Fibroblast of lung (primary cell): ENCODE results near the gene CTDP1.

ENCODE experiments used
- EZH2 ChIP-seq: IDR thresholded peaks from 2 replicates; pipeline ENCODE4 v1.5.1; 2012; ENCODE audit warnings: low read length, control low read depth, mild to moderate bottlenecking; ENCODE audit errors: missing control alignments
- TF ChIP-seq, protein P1 (sequence below), 2 donors: IDR thresholded peaks in 1 of 2; conservative IDR thresholded peaks in 1 of 2; 1 replicate in 1 of 2; 2 replicates in 1 of 2; pipeline ENCODE4 v1.5.1; 2011 to 2012; ENCODE audit warnings: low read length in 2 of 2, control low read depth in 1 of 2, inconsistent platforms in 1 of 2, low read depth in 1 of 2, mild to moderate bottlenecking in 1 of 2

DNA sequence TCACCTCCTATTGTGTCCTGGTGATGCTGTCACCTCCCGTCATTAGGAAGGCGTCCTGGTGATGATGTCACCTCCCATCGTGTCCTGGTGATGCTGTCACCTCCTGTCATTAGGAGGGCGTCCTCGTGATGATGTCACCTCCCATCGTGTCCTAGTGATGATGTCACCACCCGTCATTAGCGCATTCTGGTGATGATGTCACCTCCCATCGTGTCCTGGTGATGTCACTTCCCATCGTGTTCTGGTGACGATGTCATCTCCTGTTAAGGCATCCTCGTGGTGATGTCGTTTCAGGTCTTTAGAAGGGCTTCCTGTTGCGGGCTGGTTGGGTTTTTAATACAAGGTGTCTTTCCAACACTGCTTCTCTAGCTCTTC, 40.7 kb downstream of the CTDP1 start:
- TF ChIP-seq, protein P1, sequence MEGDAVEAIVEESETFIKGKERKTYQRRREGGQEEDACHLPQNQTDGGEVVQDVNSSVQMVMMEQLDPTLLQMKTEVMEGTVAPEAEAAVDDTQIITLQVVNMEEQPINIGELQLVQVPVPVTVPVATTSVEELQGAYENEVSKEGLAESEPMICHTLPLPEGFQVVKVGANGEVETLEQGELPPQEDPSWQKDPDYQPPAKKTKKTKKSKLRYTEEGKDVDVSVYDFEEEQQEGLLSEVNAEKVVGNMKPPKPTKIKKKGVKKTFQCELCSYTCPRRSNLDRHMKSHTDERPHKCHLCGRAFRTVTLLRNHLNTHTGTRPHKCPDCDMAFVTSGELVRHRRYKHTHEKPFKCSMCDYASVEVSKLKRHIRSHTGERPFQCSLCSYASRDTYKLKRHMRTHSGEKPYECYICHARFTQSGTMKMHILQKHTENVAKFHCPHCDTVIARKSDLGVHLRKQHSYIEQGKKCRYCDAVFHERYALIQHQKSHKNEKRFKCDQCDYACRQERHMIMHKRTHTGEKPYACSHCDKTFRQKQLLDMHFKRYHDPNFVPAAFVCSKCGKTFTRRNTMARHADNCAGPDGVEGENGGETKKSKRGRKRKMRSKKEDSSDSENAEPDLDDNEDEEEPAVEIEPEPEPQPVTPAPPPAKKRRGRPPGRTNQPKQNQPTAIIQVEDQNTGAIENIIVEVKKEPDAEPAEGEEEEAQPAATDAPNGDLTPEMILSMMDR (conservative IDR thresholded peaks at IDR 0.05 in 1 of 2, IDR thresholded peaks at IDR 0.05 in 1 of 2; ENCODE audit: low read depth in 1 of 2, low read length in 2 of 2), result no peak
- TF ChIP-seq EZH2, result no peak
